Activated CD4-positive, CD25-positive, alpha-beta regulatory T cell treated with anti-CD3 and anti-CD28 coated beads, Interleukin-2, amount 50 U/mL, for 16 hours (primary cell): ENCODE results near the gene DEFB112.

Experiments
- DNase-seq: peaks from one replicate; pipeline ENCODE4 v3.0.0-alpha.2; 2020; ENCODE audit warnings: low read depth, low spot score

The DEFB112 gene

DNA sequence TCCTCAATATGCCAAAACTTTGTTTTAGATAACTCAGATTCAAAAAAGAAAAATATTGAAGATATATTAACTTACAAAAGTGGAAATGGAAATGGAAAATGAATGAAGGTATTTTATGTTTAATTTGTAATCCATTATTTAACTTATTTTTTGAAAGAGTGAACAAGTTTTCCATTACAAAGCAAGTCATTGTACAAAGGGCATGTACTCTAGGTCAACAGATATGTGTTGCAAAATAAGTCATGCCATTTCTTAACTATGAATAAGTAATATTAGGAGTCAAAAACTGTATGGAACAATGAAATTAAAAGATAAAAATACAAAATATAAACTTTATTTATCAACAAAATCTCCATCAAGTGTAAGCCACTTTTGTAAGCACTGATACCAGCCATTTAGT is 54.5 kb downstream of the DEFB112 start:
- DNase-seq: no peak
